Measurements from ENCODE around the gene BASP1. TPM values are rescaled to one million over a fixed set of nuclear protein-coding genes. Genes with fewer than 3 reads are reported as not detected.
A peak's percentile ranks its signal among the peaks of the same experiment; 100 is the strongest.

The BASP1 gene
- total RNA-seq, 1 donor from 2014 or later: 69.1 TPM

GRCh38 chr5:17282283-17283120, 65.1 kb downstream of the BASP1 start:
- peak in 1 of 3 experiments; percentile 6 for TF ChIP-seq CTCF (IDR thresholded peaks at IDR 0.05)
- no peaks in the 10 kb centered on the region for H3K36me3 ChIP-seq
- DNase-seq (ENCODE audit: low spot score in 2 of 2): no peak
- intact Hi-C loops (cut with DNase I): no loop called here
- H3K4me3 ChIP-seq: no peak overlapping the region
- no peaks in the 10 kb centered on the region for H3K27me3 ChIP-seq
- H3K9me3 ChIP-seq: no peaks in the 10 kb centered on the region
- no peak overlapping the region for H3K27ac ChIP-seq
- no peaks in the 10 kb centered on the region for H3K4me1 ChIP-seq

GRCh38 chr5:17283121-17283415, 65.6 kb downstream of the BASP1 start:
- intact Hi-C loops (cut with DNase I): no loop called here
- no peak for DNase-seq (ENCODE audit: low spot score in 2 of 2)
- no peaks in the 10 kb centered on the region for H3K4me1 ChIP-seq
- H3K27me3 ChIP-seq: no peaks in the 10 kb centered on the region
- H3K36me3 ChIP-seq: no peaks in the 10 kb centered on the region
- H3K4me3 ChIP-seq: no peak overlapping the region
- H3K9me3 ChIP-seq: no peaks in the 10 kb centered on the region
- H3K27ac ChIP-seq: no peak overlapping the region
- no peak for TF ChIP-seq CTCF (IDR thresholded peaks at IDR 0.05)

- no peaks in the 10 kb centered on the region for H3K36me3 ChIP-seq
- no peak overlapping the region for H3K27ac ChIP-seq
- H3K27me3 ChIP-seq: no peaks in the 10 kb centered on the region
- H3K4me1 ChIP-seq: no peaks in the 10 kb centered on the region
- H3K4me3 ChIP-seq: no peak overlapping the region
- H3K9me3 ChIP-seq: no peaks in the 10 kb centered on the region
- intact Hi-C loops (cut with DNase I): no loop called here
- no peak for TF ChIP-seq CTCF (IDR thresholded peaks at IDR 0.05)
- DNase-seq (ENCODE audit: low spot score in 2 of 2): no peak
These were observed 70.2 kb downstream of the BASP1 start for GRCh38 chr5:17287501-17288155.

- no peaks in the 10 kb centered on the region for H3K4me1 ChIP-seq
- no peaks in the 10 kb centered on the region for H3K27me3 ChIP-seq
- no peak overlapping the region for H3K4me3 ChIP-seq
- intact Hi-C loops (cut with DNase I): no loop called here
- DNase-seq (ENCODE audit: low spot score in 2 of 2): no peak
- no peak for TF ChIP-seq CTCF (IDR thresholded peaks at IDR 0.05)
- no peaks in the 10 kb centered on the region for H3K9me3 ChIP-seq
- H3K27ac ChIP-seq: no peak overlapping the region
- H3K36me3 ChIP-seq: no peaks in the 10 kb centered on the region
These were observed 71.1 kb downstream of the BASP1 start for GRCh38 chr5:17288570-17288969.

- no peak for DNase-seq (ENCODE audit: low spot score in 2 of 2)
- Histone ChIP-seq H3K4me3 (no peak overlapping the region), H3K4me1 (no peaks in the 10 kb centered on the region), H3K36me3 (no peaks in the 10 kb centered on the region), H3K9me3 (no peaks in the 10 kb centered on the region), H3K27me3 (no peaks in the 10 kb centered on the region), H3K27ac (no peak overlapping the region)
- intact Hi-C loops (cut with DNase I): no loop called here
- no peak for TF ChIP-seq CTCF (IDR thresholded peaks at IDR 0.05)
These were observed 72.5 kb downstream of the BASP1 start for GRCh38 chr5:17289681-17290539.

Measured in ascending aorta (tissue), 2 donors.